OCI-LY1 (cell line): ENCODE measurements around the gene CPA4.

Source experiments
- EZH2 ChIP-seq: fragments of 200-600 bp; sonication (generic), shearing (Covaris generic); IDR thresholded peaks from 2 replicates; pipeline ENCODE4 v1.8.0; 2017; ENCODE audit warnings: borderline replicate concordance, mixed run types, mild to moderate bottlenecking, antibody characterized with exemption, low read length, moderate library complexity, mixed read lengths
- TF ChIP-seq, protein P1 (sequence below): fragments of 200-600 bp; sonication (generic), shearing (Covaris generic); IDR thresholded peaks from 2 replicates; pipeline ENCODE4 v1.5.1; 2017; ENCODE audit warnings: mild to moderate bottlenecking, antibody characterized with exemption, low read length, moderate library complexity, mixed read lengths

DNA sequence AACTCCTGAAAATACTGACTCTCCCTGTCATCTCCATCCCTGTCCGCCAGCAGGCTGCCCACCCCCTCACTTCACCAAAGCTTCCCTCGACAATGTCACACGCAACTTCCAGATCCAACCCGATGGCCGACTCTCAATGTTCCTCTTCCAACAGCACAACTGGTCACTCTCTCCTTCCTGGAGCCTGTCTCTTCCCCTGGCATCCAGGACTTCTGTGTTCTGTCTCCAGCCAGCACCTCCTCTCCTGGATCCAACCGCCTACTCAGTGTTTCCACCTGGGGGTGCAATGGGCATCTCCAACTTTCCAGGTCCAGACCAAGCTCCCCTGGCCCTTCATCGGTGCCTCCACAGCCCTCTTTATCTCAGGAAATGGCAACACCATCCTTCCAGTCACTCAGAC, 60.2 kb downstream of the CPA4 start:
- TF ChIP-seq, protein P1, sequence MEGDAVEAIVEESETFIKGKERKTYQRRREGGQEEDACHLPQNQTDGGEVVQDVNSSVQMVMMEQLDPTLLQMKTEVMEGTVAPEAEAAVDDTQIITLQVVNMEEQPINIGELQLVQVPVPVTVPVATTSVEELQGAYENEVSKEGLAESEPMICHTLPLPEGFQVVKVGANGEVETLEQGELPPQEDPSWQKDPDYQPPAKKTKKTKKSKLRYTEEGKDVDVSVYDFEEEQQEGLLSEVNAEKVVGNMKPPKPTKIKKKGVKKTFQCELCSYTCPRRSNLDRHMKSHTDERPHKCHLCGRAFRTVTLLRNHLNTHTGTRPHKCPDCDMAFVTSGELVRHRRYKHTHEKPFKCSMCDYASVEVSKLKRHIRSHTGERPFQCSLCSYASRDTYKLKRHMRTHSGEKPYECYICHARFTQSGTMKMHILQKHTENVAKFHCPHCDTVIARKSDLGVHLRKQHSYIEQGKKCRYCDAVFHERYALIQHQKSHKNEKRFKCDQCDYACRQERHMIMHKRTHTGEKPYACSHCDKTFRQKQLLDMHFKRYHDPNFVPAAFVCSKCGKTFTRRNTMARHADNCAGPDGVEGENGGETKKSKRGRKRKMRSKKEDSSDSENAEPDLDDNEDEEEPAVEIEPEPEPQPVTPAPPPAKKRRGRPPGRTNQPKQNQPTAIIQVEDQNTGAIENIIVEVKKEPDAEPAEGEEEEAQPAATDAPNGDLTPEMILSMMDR = no peak
- TF ChIP-seq EZH2 = no peak
